AG09309 (cell line): ENCODE data around the gene RFTN2.

Source experiments
- DNase-seq: peaks from one replicate; pipeline ENCODE4 v3.0.0-alpha.2; 2010; ENCODE audit warnings: low read depth
- H3K4me3 ChIP-seq: 2 replicates; pipeline ENCODE4 v1.5.1; 2011; ENCODE audit warnings: mild to moderate bottlenecking, low read depth, low read length, moderate library complexity; ENCODE audit not compliant: control insufficient read depth
- TF ChIP-seq, protein P1 (sequence below): IDR thresholded peaks from 2 replicates; pipeline ENCODE4 v1.5.1; 2011; ENCODE audit warnings: mild to moderate bottlenecking, low read depth, low read length, inconsistent platforms; ENCODE audit not compliant: insufficient read depth, control insufficient read depth; ENCODE audit errors: missing control alignments

The RFTN2 gene

DNA sequence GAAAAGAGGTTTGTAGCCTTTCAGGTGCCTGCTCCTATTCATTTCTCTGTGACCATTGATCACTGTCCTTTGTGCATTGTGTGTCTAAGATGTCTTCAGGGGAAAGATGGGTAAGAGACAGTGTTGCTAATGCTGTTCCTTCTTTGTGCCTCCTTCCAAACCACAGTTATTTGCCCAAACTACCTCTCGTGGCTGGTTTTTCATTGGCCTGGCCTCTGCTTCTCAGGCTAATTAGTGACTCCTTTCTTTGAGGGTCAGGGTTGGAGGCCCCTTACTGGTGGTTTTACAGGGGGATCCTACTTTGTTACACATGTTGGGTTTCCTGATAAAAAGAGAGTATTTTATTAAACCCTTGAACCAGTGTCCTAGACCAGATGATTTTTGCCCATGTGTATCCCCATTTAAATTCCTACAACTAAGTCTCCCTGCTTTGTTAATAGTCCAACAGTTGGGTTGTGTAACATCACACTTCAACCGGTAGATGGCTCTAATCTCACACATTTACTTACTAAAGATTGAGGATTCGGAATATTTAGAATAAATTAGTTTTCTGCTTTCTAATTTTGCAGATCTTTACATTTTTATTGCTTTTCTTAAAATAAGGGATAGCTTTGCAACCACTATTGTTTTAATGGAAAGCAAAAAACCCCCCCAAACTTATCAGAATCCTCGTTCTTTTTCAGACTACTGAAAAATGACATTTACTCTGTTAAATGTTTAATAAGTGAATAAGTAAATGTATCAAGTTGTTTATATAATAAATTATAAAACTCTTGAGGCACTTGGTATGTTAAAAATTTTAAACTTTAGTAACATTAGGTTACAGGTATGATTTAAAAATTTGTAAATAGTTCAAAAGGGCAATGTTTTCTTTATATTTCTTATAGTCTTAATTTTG, 32.2 kb upstream of the RFTN2 start:
- peak overlapping the region; percentile 67 for H3K4me3 ChIP-seq
- TF ChIP-seq, protein P1, sequence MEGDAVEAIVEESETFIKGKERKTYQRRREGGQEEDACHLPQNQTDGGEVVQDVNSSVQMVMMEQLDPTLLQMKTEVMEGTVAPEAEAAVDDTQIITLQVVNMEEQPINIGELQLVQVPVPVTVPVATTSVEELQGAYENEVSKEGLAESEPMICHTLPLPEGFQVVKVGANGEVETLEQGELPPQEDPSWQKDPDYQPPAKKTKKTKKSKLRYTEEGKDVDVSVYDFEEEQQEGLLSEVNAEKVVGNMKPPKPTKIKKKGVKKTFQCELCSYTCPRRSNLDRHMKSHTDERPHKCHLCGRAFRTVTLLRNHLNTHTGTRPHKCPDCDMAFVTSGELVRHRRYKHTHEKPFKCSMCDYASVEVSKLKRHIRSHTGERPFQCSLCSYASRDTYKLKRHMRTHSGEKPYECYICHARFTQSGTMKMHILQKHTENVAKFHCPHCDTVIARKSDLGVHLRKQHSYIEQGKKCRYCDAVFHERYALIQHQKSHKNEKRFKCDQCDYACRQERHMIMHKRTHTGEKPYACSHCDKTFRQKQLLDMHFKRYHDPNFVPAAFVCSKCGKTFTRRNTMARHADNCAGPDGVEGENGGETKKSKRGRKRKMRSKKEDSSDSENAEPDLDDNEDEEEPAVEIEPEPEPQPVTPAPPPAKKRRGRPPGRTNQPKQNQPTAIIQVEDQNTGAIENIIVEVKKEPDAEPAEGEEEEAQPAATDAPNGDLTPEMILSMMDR = peak; percentile 61
- DNase-seq = peak; percentile 28

GRCh38 chr2:197706839-197707207, 31.4 kb upstream of the RFTN2 start:
- TF ChIP-seq, protein P1 = no peak
- DNase-seq = no peak
- H3K4me3 ChIP-seq = peak overlapping the region; percentile 67

DNA sequence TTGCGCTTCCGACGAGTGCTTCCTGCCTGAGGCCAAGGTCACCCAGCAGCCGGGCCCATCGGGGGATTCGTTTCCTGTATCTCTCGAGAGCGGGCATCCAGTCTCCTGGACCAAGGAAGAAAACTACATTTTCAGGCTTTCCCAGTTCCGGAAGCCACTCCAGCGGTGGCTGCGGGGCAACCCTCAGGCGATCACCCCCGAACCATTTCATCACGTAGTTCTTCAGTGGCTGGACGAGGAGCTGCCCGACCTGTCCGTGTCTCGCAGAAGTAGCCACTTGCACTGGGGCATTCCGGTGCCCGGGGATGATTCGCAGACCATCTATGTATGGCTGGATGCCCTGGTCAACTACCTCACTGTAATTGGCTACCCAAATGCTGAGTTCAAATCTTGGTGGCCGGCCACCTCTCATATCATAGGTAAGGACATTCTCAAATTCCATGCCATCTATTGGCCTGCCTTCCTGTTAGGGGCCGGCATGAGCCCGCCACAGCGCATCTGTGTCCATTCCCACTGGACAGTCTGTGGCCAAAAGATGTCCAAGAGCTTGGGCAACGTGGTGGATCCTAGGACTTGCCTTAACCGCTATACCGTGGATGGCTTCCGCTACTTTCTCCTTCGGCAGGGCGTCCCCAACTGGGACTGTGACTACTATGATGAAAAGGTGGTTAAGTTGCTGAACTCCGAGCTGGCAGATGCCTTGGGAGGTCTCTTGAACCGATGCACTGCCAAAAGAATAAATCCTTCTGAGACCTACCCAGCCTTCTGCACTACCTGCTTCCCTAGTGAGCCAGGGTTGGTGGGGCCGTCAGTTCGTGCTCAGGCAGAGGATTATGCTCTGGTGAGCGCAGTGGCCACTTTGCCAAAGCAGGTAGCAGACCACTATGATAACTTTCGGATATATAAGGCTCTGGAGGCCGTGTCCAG, 30.8 kb upstream of the RFTN2 start:
- DNase-seq = no peak
- H3K4me3 ChIP-seq = peak overlapping the region; percentile 67
- TF ChIP-seq, protein P1 = no peak

- peak; percentile 60 for DNase-seq
- TF ChIP-seq, protein P1 = no peak
- H3K4me3 ChIP-seq = peak within 1 kb of the TSS; percentile 67
Measured at GRCh38 chr2:197705121-197705911, 29.9 kb upstream of the RFTN2 start, which contains the start of gene MARS2. Gene MARS2, plus strand, starts transcription at chr2:197705369. Its CDS starts 37 bp downstream, at chr2:197705406.

- TF ChIP-seq, protein P1 = no peak
- no peak for DNase-seq
Measured at GRCh38 chr2:197704434-197705120, 29.2 kb upstream of the RFTN2 start.

More at GRCh38 chr2:197704434-197705120, 29.2 kb upstream of the RFTN2 start:
- H3K4me3 ChIP-seq = peak overlapping the region; percentile 39
